Stimulated activated CD4-positive, alpha-beta T cell treated with anti-CD3 and anti-CD28 coated beads, Interleukin-1b, Interleukin-23, amount 100 ng/mL, for 1 hour (primary cell): ENCODE data around the gene CD177.
"Not testable (repeated sequence)": the region's sequence is repeated elsewhere in the genome, so short reads cannot be mapped to it uniquely, and the experiment has no call there.

Experiments
- DNase-seq, 2 donors: peaks; one replicate each; pipeline ENCODE4 v3.0.0-alpha.2; 2020; ENCODE audit warnings: low read depth in 2 of 2

CD177 gene

DNA sequence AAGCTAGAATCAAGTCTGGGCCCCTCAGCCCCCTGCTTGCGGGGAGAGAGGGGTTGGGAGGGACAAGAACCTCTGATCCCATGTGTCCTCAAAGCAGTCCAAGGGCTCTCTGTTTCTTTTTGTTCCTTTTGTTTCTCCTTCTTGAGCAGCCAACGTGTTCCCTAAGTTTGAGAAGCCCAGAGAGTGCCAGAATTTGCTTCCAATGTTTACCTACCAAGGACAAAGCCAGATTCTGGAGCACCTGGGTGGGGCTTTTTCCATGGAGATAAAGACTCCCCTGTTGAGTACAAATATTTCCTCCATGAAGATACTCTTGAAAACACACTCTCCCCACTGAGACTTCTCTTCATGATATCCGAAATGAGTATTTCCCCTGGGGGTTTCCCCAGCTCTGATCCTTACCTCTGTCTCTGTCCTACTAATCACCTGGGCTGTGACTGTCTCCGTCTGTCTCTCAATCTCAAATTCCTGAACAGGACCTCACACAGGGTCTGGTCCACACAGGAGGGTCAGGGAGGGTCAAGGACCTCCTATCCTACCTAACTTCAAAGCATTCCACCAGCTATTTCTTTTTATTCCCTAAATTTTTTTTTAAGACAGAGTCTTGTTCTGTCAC, 27.4 kb downstream of the CD177 start:
- no peak for DNase-seq

DNA sequence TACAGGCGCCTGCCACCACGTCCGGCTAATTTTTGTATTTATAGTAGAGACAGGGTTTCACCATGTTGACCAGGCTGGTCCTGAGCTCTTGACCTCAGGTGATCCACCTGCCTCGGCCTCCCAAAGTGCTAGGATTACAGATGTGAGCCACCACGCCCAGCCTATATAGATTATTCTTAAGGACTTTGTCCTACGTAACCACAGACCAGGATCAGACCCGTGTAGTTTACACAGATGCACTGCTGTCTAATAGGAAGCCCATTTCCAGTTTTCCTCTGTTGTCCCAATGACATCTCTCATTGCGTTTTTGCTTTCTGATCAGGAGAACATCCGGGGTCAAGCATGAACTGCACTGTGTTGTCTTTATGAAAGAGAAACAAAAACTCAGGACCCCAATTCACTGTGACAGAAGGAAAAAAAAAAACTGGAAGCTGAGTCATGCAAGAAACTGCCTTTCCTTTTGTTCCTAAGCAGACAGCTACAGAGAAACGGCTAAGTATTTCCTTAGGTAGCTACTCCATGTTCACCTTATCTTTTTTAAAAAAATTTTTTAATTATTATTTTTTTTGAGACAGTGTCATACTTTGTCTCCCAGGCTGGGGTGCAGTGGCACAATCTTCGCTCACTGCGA, 29.2 kb downstream of the CD177 start:
- not testable (repeated sequence) for DNase-seq

DNA sequence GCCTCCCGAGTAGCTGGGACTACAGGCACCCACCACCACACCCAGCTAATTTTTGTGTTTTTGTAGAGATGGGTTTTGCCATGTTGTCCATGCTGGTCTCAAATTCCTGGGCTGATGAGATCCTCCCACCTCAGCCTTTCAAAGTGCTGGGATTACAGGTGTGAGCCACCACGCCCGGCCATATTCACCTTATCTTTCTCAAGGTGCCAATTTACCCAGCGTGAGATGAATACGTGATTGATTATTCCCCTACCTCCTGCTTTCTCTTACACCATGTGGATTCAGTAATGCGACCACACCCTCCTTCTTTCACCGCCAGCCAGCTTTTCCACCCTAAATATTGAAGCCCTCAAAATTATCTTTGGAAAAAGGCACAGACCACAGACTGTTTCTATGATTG, 29.8 kb downstream of the CD177 start:
- not testable (repeated sequence) for DNase-seq

DNA sequence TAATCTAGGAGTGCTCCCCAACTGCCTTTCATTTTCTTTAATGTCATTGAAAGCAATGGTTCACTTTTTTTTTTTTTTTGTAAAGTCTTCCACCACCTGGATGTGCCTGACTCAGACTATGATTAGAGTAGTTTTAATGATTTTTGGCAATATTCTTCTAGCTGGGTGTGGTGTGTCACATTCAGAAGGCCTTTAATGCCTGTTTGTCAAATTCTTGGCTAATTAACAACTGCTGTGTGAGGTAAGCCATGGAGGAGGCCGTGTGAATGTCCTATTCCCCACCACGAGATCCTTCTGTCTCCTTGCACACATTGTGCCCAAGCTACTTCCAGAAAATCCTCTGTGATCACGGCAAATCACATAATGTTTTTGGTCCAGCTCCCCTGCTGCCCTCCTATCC, 30.3 kb downstream of the CD177 start:
- DNase-seq = not testable (repeated sequence)

DNA sequence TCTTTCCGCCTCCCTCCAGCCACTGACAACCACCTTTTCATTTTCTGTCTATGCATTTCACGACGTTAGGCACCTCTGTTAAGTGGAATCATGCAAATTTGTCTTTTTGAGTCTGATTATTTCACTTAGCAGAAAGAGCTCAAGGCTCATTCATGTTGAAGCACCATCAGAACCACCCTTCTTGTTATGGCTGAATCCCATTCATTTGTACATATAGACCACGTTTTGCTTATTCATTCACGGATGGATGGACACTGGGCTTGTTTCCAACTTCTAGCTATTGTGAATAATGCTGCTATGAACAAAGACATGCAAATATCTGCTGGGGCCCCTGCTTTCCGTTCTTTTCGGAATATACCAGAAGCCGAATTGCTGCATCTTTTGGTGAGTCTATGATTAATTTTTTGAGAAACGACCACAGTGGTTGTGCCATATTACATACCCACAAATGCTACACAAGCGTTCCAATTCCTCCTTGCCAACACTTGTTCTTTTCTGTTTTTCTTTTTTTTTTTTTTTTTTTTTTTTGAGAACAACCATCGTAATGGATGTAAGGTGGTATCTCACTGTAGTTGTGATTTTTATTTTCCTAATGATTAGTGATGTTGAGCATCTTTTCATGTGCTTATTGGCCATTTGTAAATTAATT, 37.5 kb downstream of the CD177 start:
- DNase-seq = not testable (repeated sequence)

DNA sequence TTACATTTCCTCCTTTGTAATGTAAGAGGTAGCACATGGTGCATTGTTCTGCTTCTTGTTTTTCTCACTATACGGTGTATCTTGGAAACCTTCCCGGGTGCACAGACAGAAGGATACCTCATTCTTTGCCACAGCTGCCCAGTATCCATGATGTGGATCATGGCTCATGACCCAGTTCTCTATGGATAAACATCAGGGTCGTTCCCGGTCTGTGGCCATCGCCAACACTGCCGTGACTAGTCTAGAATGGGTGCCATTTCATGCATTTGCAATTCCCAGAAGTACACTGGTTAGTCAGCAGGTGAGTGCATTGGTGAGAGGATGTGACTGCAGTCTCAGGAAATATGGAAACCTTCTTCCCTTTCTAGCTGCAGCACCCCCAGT, 38.1 kb downstream of the CD177 start:
- not testable (repeated sequence) for DNase-seq

DNA sequence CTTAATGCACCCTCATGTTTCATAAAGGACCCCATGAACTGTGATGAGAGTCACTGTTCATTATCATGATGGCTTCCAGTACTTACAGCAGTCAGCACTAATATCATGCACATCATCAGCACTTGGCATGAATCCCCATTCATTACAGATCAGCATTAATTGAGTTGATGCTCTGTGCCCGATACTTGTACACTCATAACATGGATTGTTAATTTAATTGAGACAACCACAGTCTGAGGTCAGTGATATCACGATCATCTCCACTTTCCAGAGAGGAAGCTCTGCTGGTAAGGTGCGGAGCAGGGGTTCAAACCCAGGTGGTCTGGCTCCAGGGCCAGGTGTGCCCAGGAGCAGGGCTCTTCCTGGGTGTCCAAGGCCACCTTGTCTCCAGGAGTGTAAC, 40.0 kb downstream of the CD177 start:
- DNase-seq = not testable (repeated sequence)

DNA sequence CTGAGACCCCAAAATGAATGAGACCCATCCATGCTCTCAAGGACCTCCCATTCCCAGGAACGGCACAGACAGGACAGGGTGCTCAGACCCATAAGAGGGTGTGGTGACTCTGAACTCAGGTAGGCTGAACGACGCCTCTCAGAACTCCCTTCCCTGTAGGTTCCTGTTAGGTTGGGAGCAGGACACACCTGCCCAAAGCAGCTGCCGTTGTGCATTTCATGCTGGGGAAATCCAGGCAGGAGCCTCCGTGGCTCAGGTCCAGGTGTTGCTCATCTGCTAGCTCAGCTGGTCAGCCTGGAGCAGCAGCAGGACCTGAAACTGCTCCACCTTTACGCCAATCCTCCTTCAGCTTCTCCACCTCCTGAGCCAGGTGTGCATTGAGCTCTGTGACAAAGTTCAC, 42.1 kb downstream of the CD177 start:
- no peak for DNase-seq

DNA sequence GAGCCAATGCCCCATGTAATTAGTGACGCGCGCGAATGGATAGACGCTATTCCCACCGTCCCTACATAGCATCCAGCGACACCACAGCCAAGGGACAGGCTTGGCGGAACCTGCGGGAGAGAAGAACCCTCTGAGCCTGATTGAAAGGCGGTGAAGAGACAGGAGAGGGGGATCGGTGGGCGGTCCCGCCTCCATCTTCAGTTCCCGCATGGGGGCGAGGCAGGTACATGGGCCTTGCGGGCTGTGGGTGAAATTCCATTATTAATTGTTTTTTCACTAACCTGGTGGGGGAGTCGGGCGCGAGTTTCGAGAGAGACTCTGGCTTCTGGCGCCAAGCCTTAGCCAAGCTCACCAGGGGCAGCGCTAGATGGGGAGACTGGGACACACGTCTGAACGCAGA, 52.8 kb downstream of the CD177 start:
- DNase-seq = no peak

DNA sequence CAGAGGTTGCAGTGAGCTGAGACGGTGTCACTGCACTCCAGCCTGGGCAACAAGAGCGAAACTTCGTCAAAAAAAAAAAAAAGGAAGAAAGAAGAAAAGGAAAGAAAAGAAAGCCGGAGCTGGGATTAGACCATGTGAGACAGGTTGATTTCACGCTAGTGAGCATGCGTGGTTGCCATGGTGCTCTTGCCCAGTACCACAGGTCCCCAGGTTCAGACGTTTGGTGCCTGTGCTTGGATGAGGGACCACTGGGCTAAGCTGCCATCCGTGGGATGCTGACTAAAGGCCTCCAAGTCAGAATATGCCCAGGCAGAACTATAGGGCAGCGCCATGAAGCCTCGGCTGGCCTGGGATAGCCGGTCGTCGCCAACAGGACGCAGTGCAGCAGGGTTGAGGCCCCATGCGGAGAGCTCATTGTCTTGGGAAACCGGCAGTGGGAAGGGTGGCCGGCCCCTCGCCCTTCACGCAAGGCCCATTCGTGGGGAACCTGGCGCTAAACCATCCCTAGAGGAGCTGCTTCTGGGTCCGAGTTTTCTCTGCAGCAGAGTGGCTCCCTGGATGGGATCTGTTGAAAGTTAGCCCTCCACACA, 54.0 kb downstream of the CD177 start:
- DNase-seq = no peak

DNA sequence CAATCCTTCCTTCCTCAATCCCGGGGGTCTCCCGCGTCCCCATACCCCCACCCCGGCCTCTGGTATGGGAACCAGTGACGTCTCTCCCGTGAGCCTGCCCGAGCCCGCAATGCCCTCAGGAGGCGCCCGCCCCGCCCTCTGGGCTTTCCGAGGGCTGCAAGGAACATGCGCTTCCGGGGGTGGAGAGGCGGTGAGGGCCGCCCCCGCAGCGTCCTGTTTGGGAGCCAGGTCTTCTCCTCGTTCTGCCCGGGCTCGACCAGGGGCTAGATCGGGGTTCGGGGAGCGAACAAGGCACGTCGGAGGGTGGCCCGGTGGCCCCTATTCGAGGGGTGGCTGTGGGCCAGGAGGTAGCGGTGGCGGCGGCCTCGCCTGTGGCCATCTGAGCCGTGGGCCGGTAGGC, 54.6 kb downstream of the CD177 start:
- no peak for DNase-seq

DNA sequence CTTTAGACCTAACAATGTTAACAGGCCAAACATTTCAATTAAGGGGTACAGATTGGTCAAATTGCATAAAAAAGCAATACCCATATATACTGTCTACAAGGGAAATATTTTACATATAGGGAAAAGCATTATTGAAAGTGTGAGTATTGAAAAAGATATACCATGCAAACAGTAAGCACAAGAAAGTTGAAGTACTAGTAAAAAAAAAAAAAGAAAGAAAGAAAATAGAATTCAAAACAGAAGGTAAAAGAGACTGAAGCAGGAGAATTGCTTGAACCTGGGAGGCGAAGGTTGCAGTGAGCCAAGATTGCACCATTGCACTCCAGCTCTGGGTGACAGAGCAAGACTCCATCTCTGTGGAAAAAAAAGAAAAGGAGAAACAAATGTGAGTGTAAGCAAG, 55.9 kb downstream of the CD177 start:
- no peak for DNase-seq

DNA sequence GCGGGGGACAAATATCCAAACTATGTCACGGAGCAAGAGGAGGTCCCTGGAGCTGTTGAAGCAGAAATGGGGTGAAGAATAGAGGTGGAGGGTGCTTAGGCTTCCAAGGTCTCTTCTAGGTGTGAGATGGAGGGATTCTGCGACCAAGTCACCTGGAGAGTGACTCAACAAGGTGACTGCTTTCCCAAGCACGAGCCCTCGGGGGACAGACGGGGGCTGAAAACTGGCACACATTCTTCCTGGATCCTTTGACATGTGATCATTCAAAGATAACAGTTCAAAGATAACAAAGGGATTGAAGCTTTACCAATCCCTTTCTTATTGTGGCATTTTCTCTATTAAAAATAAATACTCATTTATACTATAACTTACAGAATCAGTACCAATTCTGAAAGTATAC, 59.0 kb downstream of the CD177 start:
- no peak for DNase-seq
